Fibroblast of peridontal ligament (primary cell): Measurements from ENCODE around the gene BRF1.
A peak's percentile ranks its signal among the peaks of the same experiment; 100 is the strongest.

Experiments used
- DNase-seq: peaks from one replicate; pipeline ENCODE4 v3.0.0-alpha.2; 2010; ENCODE audit errors: extremely low read depth

BRF1 gene

GRCh38 chr14:105267820-105268548 lies 32.8 kb downstream of the BRF1 start:
- no peak for DNase-seq

DNA sequence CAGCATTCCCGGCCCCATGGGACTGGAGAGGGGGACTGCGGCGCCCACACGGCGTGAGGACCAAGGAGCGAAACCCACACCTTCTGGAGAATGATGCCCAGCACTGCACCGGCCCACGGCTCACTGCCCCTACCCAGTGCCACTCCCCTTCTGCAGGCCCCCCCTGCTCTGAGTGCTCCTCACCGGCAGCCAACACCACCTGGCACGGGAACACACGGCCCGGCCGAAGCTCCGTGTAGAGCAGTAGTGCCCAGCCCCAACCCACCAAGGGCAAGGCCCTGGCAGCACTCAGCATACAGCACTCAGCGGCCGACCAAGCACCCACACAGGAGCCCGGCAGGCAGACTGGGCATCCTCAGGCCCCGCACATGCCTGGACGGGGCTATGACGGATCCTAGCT lies 39.0 kb downstream of the BRF1 start:
- DNase-seq, result no peak

DNA sequence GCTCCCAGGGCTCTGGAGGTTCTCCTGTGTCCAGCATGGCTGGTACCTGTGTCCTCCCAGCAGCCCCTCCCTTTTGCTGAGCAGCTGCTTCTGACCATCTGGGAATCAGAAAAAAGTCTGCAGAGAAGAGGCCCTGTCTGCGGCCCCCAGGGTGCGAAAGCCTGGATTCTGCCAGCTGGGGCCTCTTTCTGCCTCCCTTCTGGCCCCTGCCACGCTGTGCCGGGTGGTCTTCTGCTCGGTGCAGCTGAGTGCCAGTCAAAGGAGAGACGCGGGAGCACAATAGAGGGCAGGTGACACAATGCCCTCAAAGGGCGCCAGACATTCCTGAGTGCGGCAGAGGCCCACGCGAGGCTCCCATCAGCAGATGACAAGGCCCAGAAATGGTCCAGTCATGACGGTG lies 39.8 kb downstream of the BRF1 start:
- no peak for DNase-seq

DNA sequence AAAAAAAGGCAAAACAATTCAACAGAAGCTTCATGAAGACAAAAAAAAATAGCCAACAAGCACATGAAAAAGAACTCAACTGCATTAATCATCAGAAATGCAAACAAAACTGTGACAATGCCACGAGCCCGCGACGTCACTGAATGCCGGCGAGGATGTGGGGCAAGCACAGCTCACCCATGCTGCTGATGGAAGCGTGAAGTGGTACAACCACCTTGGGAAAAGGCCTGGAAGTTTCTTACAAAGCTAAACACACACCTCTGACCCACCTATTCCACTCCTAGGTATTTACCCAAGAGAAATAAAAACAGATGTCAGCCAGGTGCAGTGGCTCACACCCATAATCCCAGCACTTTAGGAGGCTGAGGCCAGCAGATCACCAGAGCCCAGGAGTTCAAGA lies 42.0 kb downstream of the BRF1 start:
- peak; percentile 13 for DNase-seq

DNA sequence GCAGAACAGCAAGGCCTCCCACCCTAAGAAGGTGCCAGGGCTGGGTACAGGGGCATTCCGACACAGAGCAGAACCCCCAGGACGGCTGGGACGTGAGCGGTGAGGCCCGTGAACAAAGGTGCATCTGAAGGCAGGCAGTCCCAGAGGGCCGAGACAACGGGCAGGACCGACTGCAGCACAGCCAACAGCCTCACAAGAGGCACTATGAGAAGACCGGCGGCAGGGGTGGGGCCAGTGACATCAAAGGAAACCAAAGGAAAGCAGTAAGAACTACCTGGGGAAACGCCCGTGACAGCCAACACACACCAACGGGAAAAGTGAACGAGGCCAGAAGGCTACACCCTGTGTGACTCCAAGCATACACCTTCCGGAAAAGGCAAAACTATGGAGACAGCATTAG lies 43.3 kb downstream of the BRF1 start:
- DNase-seq, result no peak

DNA sequence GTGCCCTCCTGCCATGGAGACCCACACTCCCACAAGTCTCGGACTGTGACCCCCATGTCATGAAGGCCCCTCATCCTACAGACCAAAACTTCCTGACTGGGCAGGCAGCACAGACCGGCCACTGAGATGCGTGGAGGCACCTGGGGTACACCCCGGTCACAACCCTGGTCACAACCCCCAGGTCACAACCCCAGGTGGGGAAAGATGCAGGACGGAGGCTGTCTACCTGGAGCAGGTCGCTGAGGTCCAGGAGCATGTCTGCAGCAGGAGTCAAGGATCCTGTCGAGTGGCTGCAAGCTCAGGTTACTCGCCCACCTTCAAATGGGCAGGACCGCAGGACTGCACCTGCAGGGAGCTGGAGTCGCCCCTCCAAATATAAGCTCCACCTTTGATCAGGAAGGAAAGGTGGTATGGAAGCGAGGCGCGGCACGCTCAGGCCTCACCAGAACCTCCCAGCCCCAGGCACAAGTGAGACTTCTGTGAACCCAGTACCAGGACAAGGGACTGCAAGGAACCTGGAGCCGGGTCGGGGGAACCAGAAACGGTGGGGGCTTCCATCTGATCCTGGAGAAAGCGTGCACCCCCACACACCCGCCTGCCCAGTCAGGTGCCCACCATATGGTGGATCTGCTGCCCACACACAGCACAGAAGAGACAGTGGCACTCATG lies 44.4 kb downstream of the BRF1 start:
- DNase-seq, result no peak

- DNase-seq, result peak; percentile 60
These were observed 45.7 kb downstream of the BRF1 start for GRCh38 chr14:105255021-105255507.

DNA sequence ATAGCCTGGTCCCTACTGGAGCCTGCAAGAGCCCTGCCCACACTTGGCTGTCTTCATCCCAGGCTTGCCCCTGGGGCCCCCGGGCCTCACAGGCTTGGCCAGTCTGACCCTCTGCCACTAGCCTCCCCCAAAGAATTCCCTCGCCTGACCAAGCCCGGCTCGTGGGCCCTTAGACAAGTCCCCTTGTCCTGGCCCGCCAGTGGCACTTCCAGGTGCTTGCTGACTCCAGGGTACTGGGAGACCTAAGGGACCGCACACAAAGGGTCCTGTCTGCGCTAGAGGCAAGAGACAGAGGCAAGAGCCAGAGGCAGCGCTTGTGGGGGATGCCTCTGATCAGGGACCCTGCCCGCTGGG lies 47.5 kb downstream of the BRF1 start:
- DNase-seq, result no peak

DNA sequence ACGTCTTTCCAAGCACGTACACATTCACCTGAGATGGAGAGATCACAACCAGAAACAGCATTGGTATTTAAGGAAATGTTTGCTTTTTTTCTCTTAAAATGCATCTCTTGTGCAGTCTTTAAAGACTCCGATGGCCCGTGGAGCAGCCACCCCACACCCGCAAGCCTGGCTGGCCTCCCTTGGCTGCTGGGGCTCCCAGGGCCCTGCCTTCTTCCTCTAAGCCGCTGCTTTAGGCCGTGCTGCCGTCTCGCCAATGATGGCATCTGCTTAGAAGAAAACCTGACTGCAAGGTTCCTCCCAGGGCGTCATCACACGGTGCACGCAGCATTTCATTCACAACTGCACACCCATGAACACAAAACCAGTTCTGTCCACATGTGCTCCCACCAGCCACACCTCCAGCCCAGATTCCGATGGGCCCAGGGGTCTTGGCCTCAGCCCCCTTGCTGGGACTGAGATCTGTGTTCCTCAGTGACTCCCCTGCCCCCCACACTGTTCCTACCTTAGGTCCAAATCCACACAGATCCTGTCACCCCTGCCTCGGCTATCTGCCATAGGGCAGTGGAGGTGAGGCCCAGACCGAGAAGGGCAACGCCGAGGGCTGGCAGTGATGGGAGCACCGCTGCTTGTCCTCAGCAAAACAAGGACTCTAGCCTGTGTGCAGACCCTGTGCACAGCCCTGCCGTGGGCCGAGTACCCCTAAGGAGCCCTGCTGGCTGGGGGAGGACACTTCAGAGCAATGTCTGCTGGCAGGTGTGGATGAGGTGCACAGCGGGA lies 48.1 kb downstream of the BRF1 start:
- no peak for DNase-seq

GRCh38 chr14:105251920-105252319 lies 48.9 kb downstream of the BRF1 start:
- no peak for DNase-seq

GRCh38 chr14:105250986-105251385 lies 49.8 kb downstream of the BRF1 start:
- no peak for DNase-seq

DNA sequence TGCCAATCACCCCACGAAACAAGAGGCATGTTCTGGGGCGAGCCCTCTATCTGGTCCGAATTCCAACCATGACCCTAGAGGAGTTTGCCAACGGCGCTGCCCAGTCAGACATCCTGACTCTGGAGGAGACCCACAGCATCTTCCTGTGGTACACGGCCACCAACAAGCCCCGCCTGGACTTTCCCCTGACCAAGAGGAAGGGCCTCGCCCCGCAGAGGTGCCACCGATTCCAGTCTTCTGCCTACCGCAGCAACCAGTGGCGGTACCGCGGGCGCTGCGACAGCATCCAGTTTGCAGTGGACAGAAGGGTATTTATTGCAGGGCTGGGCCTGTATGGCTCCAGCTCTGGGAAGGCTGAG lies 50.8 kb downstream of the BRF1 start:
- no peak for DNase-seq

DNA sequence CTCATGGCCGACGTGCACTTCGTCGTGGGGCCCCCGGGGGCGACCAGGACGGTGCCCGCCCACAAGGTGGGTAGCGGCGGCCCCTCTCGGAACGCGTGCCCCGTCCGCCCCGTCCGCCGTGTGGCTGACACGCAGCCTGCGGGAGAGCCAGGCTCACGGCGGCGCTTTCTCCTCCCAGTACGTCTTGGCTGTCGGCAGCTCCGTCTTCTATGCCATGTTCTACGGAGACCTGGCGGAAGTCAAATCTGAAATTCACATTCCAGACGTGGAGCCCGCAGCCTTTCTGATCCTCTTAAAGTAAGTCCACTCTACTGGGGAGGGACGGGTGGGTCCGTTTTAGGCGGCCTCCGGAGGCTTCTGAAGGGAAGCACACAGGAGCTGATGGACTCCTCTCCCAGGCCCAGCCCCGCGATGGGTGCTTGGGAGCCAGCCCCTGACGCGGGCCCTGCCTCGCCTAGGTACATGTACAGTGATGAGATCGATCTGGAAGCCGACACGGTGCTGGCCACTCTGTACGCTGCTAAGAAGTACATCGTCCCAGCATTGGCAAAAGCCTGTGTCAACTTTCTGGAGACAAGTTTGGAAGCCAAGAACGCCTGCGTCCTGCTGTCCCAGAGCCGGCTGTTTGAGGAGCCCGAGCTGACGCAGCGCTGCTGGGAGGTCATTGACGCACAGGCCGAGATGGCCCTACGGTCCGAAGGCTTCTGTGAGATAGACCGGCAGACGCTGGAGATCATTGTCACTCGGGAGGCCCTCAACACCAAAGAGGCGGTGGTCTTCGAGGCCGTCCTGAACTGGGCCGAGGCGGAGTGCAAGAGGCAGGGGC lies 51.4 kb downstream of the BRF1 start:
- DNase-seq, result peak; percentile 25

DNA sequence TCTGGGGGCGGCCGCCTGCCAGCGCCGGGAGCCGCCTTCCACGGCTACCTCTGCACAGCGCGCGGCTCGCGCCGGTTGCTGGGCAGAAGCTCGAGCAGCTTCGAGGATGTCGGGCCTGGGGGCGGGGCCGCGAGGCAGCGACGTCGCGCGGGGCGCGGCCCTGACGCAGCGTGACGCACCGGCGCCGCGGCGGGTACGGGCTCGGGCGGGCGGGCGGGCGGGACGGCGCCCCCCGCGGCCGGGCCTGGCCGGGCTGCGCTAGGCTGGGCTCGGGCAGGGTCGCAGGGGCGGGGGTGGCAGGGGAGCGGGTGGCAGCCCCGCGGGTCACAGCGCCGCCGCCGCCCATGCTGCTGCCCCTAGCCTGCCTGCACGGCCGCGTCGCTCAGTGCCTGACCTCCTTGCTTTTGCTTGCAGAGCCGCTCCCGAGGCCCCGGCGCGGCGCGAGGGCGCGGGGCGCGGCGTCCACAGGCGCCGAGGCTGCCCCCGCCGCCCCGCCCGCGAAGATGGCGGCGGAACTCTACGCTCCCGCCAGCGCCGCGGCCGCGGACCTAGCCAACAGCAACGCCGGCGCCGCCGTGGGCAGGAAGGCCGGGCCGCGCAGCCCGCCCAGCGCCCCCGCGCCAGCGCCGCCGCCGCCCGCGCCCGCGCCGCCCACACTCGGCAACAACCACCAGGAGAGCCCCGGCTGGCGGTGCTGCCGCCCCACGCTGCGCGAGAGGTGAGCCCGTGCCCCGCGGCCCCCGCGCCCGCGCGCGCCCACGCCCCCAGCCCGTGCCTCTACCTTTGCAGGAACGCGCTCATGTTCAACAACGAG lies 52.2 kb downstream of the BRF1 start, which contains the start of gene BTBD6:
BTBD6 (plus strand) TSS at position 166 of the 814 bp plus-strand sequence; CDS start at position 345, 179 bp downstream.
- DNase-seq, result peak; percentile 69

- no peak for DNase-seq
These were observed 53.0 kb downstream of the BRF1 start for GRCh38 chr14:105247715-105248367.

GRCh38 chr14:105247026-105247425 lies 53.8 kb downstream of the BRF1 start:
- DNase-seq, result no peak

DNA sequence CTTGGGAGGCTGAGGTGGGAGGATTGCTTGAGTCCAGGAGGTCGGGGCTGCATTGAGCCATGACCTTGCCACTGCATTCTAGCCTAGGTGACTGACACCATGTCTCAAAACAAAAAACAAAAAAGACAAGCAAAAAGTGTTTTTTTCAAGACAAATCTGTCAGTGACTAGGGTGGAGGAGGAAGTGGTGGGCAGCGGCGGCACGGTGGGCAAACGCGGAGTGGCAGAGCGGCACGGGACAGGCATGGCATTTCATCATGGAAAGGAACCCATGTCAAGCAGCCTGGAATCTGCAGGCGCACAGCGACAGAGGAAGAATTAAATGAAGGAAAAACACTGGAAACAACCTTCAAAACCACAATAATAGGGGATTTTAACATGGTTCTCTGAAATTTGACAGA lies 56.5 kb downstream of the BRF1 start:
- DNase-seq, result no peak

- no peak for DNase-seq
These were observed 59.2 kb downstream of the BRF1 start for GRCh38 chr14:105241641-105242040.

DNA sequence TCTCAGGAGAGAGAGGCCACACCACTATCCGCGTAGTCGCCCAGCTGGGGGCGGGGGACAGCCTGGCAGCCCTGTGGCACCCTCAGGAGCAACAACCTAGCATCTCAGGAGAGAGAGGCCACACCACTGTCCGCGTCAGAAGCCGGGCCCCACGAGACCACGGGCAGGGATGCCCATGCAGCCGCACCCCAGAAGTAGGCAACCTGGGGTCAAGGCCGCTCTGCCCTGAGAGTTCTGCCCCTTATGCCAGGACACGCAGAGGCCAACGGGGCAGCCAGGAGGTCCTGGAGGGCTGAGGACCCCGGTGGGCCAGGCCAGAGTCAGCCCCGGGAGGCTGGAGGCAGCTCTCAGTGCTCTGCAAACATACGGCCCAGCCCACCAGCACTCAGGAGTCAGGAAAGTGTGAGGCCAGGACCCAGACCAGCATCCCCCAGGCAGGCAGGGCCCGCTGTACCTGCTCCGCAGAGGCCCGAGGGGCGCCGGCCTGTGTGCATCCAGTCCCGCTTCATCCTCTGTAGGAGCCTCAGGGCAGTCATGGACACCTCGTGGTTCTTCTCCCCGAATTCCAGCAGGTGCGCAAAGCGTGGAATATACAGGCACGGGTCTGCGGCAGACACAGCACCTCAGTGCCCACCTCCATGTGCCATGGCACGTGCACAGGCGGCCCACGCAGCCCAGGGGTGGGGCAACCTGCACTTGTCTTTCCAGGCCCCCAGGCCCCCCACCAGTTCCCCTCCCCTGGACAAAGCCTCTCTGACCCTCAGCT lies 59.8 kb downstream of the BRF1 start:
- DNase-seq, result no peak
